HG03060 (cell line): ENCODE data around the gene KDM4D.
"Not testable (repeated sequence)": the region's sequence is repeated elsewhere in the genome, so short reads cannot be mapped to it uniquely, and the experiment has no call there.

Experiments used
- ATAC-seq: cut with Tn5 transposase; IDR thresholded peaks from one replicate; pipeline ENCODE4 v1.9.1; 2021; ENCODE audit warnings: low read depth, moderate number of reproducible peaks; ENCODE audit not compliant: unreplicated experiment

The KDM4D gene

GRCh38 chr11:95025594-95025993 is 52.1 kb downstream of the KDM4D start:
- not testable (repeated sequence) for ATAC-seq

DNA sequence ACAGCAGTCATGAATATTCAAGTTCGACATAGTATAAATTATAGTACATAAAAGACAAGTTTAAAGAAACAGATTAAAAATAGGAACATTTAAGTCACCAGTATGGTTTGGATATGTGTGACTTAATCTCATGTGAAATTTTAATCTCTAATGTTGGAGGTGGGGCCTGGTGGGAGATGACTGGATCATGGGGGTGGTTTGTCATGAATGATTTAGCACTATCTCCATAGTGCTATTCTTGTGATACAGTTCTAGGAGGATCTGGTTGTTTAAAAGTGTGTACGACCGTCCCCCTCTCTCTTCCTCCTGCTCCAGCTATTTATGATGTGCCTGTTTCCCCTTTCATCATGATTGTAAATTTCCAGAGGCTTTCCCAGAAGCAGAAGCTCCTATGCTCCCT is 54.8 kb downstream of the KDM4D start:
- no peak for ATAC-seq

DNA sequence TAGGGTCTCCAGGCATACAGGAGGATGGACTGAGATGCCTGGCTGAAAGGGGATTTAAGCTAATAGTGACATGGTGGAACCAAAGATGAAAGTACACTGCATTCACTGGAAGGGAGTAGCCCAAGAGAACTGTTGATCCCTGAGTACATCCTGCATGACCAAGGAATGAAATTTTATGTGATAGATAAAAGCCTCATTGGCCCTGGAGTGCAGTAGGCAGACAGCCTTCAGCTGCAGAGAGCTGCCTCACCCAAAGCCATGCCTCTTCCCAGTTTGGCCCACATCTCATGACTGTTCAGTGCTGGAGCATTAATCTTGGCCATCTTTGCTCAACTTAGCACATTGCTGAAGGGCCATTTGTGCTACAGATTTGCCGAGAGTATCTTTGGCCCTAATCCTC is 59.5 kb downstream of the KDM4D start:
- ATAC-seq, result no peak

DNA sequence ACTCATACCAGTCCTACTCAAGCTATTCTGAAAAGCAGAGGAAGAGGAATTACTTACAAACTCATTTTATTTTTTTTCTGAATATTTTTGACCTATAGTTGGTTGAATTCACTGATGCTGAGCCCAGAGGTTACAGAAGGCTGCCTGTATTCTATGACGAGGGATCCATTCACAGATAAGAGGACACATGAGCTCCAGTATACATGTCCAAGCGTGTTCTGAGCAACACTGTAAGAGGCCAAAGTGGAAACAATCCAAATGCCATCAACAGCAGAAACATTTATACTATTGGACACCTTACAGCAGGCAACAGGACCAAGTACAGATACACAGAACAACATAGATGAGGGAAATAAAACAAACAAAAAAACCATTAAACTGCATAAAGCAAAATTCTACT is 61.8 kb downstream of the KDM4D start:
- ATAC-seq, result no peak

DNA sequence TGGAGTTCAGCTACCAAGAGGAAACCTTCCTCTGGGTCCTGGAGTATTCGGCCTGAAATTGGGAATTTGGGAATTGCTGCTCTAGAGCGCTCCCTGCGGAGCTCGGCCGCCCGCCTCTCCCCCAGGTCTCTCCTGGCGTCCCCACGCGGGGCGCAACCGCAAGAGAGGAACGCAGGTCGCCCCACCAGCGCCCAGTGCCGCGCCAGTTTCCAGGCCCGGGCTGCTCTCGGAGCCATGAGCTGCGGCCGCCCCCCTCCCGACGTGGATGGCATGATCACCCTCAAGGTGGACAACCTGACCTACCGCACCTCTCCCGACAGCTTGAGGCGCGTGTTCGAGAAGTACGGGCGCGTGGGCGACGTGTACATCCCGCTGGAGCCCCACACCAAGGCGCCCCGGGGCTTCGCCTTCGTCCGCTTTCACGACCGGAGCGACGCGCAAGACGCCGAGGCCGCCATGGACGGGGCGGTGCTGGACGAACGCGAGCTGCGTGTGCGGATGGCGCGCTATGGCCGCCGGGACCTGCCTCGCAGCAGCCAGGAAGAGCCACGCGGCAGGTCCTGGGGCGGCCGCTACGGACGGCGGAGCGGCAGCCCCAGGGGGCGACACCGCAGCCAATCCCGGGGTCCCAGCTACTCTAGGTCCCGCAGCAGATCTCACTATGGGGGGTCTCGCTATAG is 64.0 kb downstream of the KDM4D start:
- not testable (repeated sequence) for ATAC-seq

DNA sequence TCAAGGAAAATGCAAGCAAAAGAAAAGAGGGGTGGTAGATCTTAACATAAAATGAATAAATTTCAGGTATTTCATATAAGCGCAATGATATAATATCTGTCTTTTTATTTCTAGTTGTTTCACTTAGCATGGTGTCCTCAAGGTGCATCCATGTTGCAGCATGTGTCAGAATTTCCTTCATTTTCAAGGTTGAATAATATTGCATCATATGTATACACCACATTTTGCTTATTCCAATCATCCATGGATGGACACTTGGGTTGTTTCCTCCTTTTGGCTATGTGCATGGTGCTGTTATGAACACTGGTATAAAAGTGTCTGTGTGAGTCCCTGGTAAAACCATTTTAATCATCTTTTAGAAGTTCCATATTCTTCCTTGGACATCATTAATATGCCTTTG is 68.7 kb downstream of the KDM4D start:
- no peak for ATAC-seq

DNA sequence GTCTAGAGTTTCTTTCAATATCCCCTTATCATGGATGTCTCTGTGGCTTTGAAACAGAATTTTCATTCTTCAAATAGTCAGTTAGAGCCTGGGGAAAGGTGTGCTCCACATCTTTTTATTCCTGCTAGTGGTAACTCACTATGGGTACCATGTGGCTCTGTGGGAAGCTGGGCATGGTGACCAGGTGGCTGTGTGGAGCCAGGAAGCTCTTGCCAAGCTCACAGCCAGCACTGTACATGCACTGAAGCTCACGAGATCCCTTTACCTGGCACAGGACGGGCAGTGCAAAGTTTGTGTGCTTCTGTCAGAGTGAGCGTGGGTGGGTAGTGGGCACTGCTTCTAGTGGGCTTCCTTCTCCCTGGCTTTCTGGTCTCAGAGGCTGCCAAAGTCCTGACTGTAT is 69.4 kb downstream of the KDM4D start:
- ATAC-seq, result no peak

- no peak for ATAC-seq
Observed at GRCh38 chr11:95044010-95044409, 70.5 kb downstream of the KDM4D start.

DNA sequence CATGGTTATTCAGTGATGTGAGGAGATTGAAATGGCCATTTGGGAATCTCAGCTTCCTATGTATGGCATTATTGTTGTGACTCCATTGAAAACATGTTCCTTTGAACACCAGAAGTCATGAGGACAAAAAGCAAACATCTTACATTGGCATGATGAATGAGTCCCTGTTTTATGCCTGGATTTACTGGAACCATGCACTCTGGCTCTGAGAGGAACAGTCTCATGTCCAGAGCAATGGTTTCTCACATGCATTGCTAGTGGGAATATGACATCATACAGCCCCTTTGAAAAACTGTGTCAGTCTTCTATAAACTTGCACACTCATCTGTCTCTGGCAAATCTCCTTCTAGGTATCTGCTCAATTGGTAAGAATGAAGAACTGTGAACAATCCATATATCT is 72.3 kb downstream of the KDM4D start:
- ATAC-seq, result no peak
